OCI-LY3 (cell line): ENCODE data around the gene PRR36.

Experiments used
- EZH2phosphoT487 ChIP-seq: fragments of 200-600 bp; shearing (Covaris generic); IDR thresholded peaks from 2 replicates; pipeline ENCODE4 v1.6.1; 2018; ENCODE audit warnings: antibody characterized with exemption, mixed run types, low read depth
- TF ChIP-seq, protein P1 (sequence below): fragments of 200-600, 300-600 bp; sonication (generic); IDR thresholded peaks from 2 replicates; pipeline ENCODE4 v1.5.1; 2014; ENCODE audit warnings: antibody characterized with exemption, low read length, low read depth

DNA sequence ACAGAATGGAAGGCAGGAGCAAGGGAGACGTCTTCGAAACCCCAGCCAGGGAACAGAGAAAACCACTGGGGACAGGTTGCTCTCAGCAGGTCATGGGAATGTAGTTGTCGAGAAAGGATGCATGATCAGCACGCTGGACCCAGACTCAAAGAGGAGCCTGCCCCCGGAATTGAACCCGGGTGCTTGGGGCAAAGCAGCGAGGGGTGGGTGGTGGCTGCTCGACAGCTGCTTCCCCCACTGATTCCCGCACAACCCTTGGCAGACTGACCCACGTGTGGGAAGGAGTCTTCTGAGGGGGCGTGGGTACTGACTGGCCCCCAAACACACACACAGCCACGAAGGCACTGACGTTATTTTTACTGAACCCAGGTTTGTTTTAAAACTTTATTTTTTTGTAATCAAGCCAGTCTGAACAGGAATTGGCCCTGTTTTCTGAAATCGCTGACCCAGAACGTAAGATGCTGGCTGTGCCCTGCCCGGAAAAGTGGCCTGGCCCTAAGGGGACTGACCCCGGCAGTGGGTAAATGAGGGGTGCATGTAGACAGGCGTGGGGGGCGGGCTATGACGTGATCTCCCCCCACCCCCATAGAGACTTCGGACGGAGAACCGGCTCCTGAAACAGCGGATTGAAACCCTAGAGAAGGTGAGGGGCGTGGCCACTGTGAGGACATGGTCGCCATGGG, 18.6 kb downstream of the PRR36 start:
- no peak for TF ChIP-seq EZH2phosphoT487
- TF ChIP-seq, protein P1, sequence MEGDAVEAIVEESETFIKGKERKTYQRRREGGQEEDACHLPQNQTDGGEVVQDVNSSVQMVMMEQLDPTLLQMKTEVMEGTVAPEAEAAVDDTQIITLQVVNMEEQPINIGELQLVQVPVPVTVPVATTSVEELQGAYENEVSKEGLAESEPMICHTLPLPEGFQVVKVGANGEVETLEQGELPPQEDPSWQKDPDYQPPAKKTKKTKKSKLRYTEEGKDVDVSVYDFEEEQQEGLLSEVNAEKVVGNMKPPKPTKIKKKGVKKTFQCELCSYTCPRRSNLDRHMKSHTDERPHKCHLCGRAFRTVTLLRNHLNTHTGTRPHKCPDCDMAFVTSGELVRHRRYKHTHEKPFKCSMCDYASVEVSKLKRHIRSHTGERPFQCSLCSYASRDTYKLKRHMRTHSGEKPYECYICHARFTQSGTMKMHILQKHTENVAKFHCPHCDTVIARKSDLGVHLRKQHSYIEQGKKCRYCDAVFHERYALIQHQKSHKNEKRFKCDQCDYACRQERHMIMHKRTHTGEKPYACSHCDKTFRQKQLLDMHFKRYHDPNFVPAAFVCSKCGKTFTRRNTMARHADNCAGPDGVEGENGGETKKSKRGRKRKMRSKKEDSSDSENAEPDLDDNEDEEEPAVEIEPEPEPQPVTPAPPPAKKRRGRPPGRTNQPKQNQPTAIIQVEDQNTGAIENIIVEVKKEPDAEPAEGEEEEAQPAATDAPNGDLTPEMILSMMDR: no peak
